Loucy (cell line): Measurements from ENCODE around the gene RTN4.

Experiments used
- H2AFZ ChIP-seq: fragments of 200-600 bp; sonication (generic); 2 replicates; pipeline ENCODE4 v1.6.0; 2016; ENCODE audit warnings: antibody characterized with exemption, mild to moderate bottlenecking, low read length, moderate library complexity
- H3F3A ChIP-seq: fragments of 200-600 bp; 2 replicates; pipeline ENCODE4 v1.6.0; 2016; ENCODE audit warnings: antibody characterized with exemption, low read depth, mild to moderate bottlenecking
- H3K27me3 ChIP-seq: fragments of 200-600 bp; sonication (generic); 2 replicates; pipeline ENCODE4 v1.6.1; 2014; ENCODE audit warnings: low read length, mild to moderate bottlenecking; ENCODE audit not compliant: insufficient read depth, poor library complexity, severe bottlenecking
- H3K36me3 ChIP-seq: fragments of 200-600 bp; sonication (generic); 2 replicates; pipeline ENCODE4 v1.6.1; 2016; ENCODE audit warnings: low read length; ENCODE audit not compliant: insufficient read depth
- H3K4me1 ChIP-seq: fragments of 200-600 bp; sonication (generic); 2 replicates; pipeline ENCODE4 v1.5.1; 2014; ENCODE audit warnings: low read length, mild to moderate bottlenecking; ENCODE audit not compliant: insufficient read depth, poor library complexity, severe bottlenecking
- H3K4me2 ChIP-seq: fragments of 200-600 bp; sonication (generic); 2 replicates; pipeline ENCODE4 v1.6.0; 2014; ENCODE audit warnings: antibody characterized with exemption, low read length, low read depth, mild to moderate bottlenecking; ENCODE audit not compliant: poor library complexity, severe bottlenecking
- H3K4me3 ChIP-seq: fragments of 200-600 bp; sonication (generic); 2 replicates; pipeline ENCODE4 v1.5.1; 2014; ENCODE audit warnings: low read length, mild to moderate bottlenecking, mixed read lengths; ENCODE audit not compliant: poor library complexity, severe bottlenecking
- H3K79me2 ChIP-seq: fragments of 200-600 bp; sonication (generic); 2 replicates; pipeline ENCODE4 v1.6.1; 2014; ENCODE audit warnings: low read length; ENCODE audit not compliant: insufficient read depth
- H3K9ac ChIP-seq: fragments of 200-600 bp; sonication (generic); 2 replicates; pipeline ENCODE4 v1.6.0; 2014; ENCODE audit warnings: mild to moderate bottlenecking, low read depth, low read length, moderate library complexity; ENCODE audit not compliant: poor library complexity, severe bottlenecking
- H3K9me2 ChIP-seq: fragments of 200-600 bp; sonication (generic); replicated peaks from 2 replicates; pipeline ENCODE4 v1.6.1; 2016; ENCODE audit warnings: low read depth, low read length, mixed read lengths
- H3K9me3 ChIP-seq: fragments of 200-600 bp; sonication (generic); 2 replicates; pipeline ENCODE4 v1.6.1; 2014; ENCODE audit warnings: mild to moderate bottlenecking, antibody characterized with exemption, low read length, low read depth; ENCODE audit not compliant: insufficient read depth
- H4K20me1 ChIP-seq: fragments of 200-600 bp; sonication (generic); 2 replicates; pipeline ENCODE4 v1.6.0; 2014; ENCODE audit warnings: antibody characterized with exemption, low read length, mild to moderate bottlenecking; ENCODE audit not compliant: insufficient read depth, poor library complexity, severe bottlenecking
- CTCF ChIP-seq: fragments of 200-600 bp; sonication (generic); conservative IDR thresholded peaks from 2 replicates; pipeline ENCODE4 v1.5.1; 2014; ENCODE audit warnings: mild to moderate bottlenecking, antibody characterized with exemption, low read length
- EZH2phosphoT487 ChIP-seq: fragments of 200-600 bp; IDR thresholded peaks from 2 replicates; pipeline ENCODE4 v1.6.1; 2018; ENCODE audit warnings: antibody characterized with exemption, mild to moderate bottlenecking, moderate library complexity, borderline replicate concordance

The RTN4 gene

GRCh38 chr2:55045780-55046179, 4.5 kb downstream of the RTN4 start:
- Histone ChIP-seq H3K4me3 (peak overlapping the region; percentile 90), H3K9me3 (no peaks in the 10 kb centered on the region), H3K9me2 (no peaks in the 10 kb centered on the region), H3F3A (no peaks in the 10 kb centered on the region; the same call in 1 of the 2 replicates), H3K36me3 (no peaks in the 10 kb centered on the region), H3K27me3 (no peaks in the 10 kb centered on the region), H3K79me2 (peaks cover 92% of the 10 kb centered on the region), H3K4me1 (peaks cover 52% of the 10 kb centered on the region), H3K9ac (peak overlapping the region; percentile 49), H2AFZ (no peak overlapping the region), H4K20me1 (peaks cover 71% of the 10 kb centered on the region), H3K4me2 (peak overlapping the region; percentile 97)
- no peak for TF ChIP-seq EZH2phosphoT487
- TF ChIP-seq CTCF = no peak

- Histone ChIP-seq H3K79me2 (peaks cover 98% of the 10 kb centered on the region), H3K4me1 (peaks cover 52% of the 10 kb centered on the region), H3K9me2 (no peaks in the 10 kb centered on the region), H3K4me3 (no peak overlapping the region), H3F3A (no peaks in the 10 kb centered on the region), H3K9ac (no peak overlapping the region), H2AFZ (no peak overlapping the region), H3K4me2 (peak overlapping the region; percentile 97), H3K36me3 (no peaks in the 10 kb centered on the region), H4K20me1 (peaks cover 90% of the 10 kb centered on the region), H3K9me3 (no peaks in the 10 kb centered on the region), H3K27me3 (no peaks in the 10 kb centered on the region)
- TF ChIP-seq EZH2phosphoT487 = no peak
- no peak for TF ChIP-seq CTCF
Observed at GRCh38 chr2:55043841-55044240, 6.4 kb downstream of the RTN4 start.

GRCh38 chr2:55038428-55038827, 11.8 kb downstream of the RTN4 start:
- TF ChIP-seq CTCF (no peak), EZH2phosphoT487 (no peak)
- Histone ChIP-seq H3K9me3 (peaks cover 5% of the 10 kb centered on the region; the same call in 1 of the 2 replicates), H3F3A (no peaks in the 10 kb centered on the region), H3K27me3 (no peaks in the 10 kb centered on the region), H2AFZ (no peak overlapping the region), H4K20me1 (peaks cover 94% of the 10 kb centered on the region), H3K4me3 (no peak overlapping the region), H3K9me2 (no peaks in the 10 kb centered on the region), H3K36me3 (no peaks in the 10 kb centered on the region; the same call in 1 of the 2 replicates), H3K4me2 (no peak overlapping the region), H3K79me2 (peaks cover 99% of the 10 kb centered on the region), H3K4me1 (peaks cover 24% of the 10 kb centered on the region), H3K9ac (no peak overlapping the region)
